ENCODE results near the gene LRGUK. TPM values are rescaled to one million over a fixed set of nuclear protein-coding genes. Genes with fewer than 3 reads are reported as not detected.

The LRGUK gene
- total and polyA plus RNA-seq, 2 experiments from 2014 or later, result 2.4 to 7.1 TPM

GRCh38 chr7:134180376-134180775 lies 53.2 kb downstream of the LRGUK start:
- H3K4me3 Mint-ChIP-seq, result no peak overlapping the region
- no peaks in the 10 kb centered on the region for H3K27me3 Mint-ChIP-seq (ENCODE audit: insufficient read depth, low read depth, poor library complexity)
- Histone ChIP-seq H3K27ac (ENCODE audit: low read depth) (no peak overlapping the region), H3K79me2 (replicated peaks; ENCODE audit: insufficient read depth) (no peaks in the 10 kb centered on the region), H3K36me3 (ENCODE audit: insufficient read depth) (no peaks in the 10 kb centered on the region), H3K4me3 (no peak overlapping the region), H3K27me3 (ENCODE audit: insufficient read depth) (no peaks in the 10 kb centered on the region), H3K9me2 (ENCODE audit: insufficient read depth) (no peaks in the 10 kb centered on the region), H3K4me1 (ENCODE audit: insufficient read depth) (no peaks in the 10 kb centered on the region), H3F3A (replicated peaks; ENCODE audit: low read depth) (no peaks in the 10 kb centered on the region), H3K4me2 (no peak overlapping the region), H2AFZ (no peak overlapping the region), H4K20me1 (replicated peaks; ENCODE audit: insufficient read depth) (no peaks in the 10 kb centered on the region)
- H3K4me1 Mint-ChIP-seq, result peaks cover 5% of the 10 kb centered on the region
- no peaks in the 10 kb centered on the region for H3K9me3 Mint-ChIP-seq
- ATAC-seq (no peak), DNase-seq (ENCODE audit: low spot score) (no peak)
- H3K36me3 Mint-ChIP-seq (ENCODE audit: low read depth), result no peaks in the 10 kb centered on the region
- TF ChIP-seq POLR2AphosphoS5 (IDR thresholded peaks at IDR 0.05; ENCODE audit: low read depth), result no peak
- TF ChIP-seq ZNF331 (CRISPR knock-in tag; IDR thresholded peaks at IDR 0.05; ENCODE audit: low read depth), result no peak
- TF ChIP-seq ZNF114 (CRISPR knock-in tag; IDR thresholded peaks at IDR 0.05), result no peak
- no peak for TF ChIP-seq JUNB (IDR thresholded peaks at IDR 0.05; ENCODE audit: unreplicated experiment)
- TF ChIP-seq CREB1 (CRISPR knock-in tag; IDR thresholded peaks at IDR 0.05; ENCODE audit: low read depth), result no peak
- no peak for TF ChIP-seq EZH2 (IDR thresholded peaks at IDR 0.05; ENCODE audit: low read depth, unreplicated experiment)
- no peak for TF ChIP-seq STAT1 (IDR thresholded peaks at IDR 0.05; ENCODE audit: unreplicated experiment)
- TF ChIP-seq ETS1 (IDR thresholded peaks at IDR 0.05), result no peak
- TF ChIP-seq, protein P1, sequence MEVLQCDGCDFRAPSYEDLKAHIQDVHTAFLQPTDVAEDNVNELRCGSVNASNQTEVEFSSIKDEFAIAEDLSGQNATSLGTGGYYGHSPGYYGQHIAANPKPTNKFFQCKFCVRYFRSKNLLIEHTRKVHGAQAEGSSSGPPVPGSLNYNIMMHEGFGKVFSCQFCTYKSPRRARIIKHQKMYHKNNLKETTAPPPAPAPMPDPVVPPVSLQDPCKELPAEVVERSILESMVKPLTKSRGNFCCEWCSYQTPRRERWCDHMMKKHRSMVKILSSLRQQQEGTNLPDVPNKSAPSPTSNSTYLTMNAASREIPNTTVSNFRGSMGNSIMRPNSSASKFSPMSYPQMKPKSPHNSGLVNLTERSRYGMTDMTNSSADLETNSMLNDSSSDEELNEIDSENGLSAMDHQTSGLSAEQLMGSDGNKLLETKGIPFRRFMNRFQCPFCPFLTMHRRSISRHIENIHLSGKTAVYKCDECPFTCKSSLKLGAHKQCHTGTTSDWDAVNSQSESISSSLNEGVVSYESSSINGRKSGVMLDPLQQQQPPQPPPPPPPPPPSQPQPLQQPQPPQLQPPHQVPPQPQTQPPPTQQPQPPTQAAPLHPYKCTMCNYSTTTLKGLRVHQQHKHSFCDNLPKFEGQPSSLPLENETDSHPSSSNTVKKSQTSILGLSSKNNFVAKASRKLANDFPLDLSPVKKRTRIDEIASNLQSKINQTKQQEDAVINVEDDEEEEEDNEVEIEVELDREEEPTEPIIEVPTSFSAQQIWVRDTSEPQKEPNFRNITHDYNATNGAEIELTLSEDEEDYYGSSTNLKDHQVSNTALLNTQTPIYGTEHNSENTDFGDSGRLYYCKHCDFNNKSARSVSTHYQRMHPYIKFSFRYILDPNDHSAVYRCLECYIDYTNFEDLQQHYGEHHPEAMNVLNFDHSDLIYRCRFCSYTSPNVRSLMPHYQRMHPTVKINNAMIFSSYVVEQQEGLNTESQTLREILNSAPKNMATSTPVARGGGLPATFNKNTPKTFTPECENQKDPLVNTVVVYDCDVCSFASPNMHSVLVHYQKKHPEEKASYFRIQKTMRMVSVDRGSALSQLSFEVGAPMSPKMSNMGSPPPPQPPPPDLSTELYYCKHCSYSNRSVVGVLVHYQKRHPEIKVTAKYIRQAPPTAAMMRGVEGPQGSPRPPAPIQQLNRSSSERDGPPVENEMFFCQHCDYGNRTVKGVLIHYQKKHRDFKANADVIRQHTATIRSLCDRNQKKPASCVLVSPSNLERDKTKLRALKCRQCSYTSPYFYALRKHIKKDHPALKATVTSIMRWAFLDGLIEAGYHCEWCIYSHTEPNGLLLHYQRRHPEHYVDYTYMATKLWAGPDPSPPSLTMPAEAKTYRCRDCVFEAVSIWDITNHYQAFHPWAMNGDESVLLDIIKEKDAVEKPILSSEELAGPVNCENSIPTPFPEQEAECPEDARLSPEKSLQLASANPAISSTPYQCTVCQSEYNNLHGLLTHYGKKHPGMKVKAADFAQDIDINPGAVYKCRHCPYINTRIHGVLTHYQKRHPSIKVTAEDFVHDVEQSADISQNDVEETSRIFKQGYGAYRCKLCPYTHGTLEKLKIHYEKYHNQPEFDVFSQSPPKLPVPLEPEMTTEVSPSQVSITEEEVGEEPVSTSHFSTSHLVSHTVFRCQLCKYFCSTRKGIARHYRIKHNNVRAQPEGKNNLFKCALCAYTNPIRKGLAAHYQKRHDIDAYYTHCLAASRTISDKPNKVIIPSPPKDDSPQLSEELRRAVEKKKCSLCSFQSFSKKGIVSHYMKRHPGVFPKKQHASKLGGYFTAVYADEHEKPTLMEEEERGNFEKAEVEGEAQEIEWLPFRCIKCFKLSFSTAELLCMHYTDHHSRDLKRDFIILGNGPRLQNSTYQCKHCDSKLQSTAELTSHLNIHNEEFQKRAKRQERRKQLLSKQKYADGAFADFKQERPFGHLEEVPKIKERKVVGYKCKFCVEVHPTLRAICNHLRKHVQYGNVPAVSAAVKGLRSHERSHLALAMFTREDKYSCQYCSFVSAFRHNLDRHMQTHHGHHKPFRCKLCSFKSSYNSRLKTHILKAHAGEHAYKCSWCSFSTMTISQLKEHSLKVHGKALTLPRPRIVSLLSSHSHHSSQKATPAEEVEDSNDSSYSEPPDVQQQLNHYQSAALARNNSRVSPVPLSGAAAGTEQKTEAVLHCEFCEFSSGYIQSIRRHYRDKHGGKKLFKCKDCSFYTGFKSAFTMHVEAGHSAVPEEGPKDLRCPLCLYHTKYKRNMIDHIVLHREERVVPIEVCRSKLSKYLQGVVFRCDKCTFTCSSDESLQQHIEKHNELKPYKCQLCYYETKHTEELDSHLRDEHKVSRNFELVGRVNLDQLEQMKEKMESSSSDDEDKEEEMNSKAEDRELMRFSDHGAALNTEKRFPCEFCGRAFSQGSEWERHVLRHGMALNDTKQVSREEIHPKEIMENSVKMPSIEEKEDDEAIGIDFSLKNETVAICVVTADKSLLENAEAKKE (CRISPR knock-in tag; IDR thresholded peaks at IDR 0.05), result no peak
- TF ChIP-seq, protein P2, sequence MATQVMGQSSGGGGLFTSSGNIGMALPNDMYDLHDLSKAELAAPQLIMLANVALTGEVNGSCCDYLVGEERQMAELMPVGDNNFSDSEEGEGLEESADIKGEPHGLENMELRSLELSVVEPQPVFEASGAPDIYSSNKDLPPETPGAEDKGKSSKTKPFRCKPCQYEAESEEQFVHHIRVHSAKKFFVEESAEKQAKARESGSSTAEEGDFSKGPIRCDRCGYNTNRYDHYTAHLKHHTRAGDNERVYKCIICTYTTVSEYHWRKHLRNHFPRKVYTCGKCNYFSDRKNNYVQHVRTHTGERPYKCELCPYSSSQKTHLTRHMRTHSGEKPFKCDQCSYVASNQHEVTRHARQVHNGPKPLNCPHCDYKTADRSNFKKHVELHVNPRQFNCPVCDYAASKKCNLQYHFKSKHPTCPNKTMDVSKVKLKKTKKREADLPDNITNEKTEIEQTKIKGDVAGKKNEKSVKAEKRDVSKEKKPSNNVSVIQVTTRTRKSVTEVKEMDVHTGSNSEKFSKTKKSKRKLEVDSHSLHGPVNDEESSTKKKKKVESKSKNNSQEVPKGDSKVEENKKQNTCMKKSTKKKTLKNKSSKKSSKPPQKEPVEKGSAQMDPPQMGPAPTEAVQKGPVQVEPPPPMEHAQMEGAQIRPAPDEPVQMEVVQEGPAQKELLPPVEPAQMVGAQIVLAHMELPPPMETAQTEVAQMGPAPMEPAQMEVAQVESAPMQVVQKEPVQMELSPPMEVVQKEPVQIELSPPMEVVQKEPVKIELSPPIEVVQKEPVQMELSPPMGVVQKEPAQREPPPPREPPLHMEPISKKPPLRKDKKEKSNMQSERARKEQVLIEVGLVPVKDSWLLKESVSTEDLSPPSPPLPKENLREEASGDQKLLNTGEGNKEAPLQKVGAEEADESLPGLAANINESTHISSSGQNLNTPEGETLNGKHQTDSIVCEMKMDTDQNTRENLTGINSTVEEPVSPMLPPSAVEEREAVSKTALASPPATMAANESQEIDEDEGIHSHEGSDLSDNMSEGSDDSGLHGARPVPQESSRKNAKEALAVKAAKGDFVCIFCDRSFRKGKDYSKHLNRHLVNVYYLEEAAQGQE (IDR thresholded peaks at IDR 0.05; ENCODE audit: unreplicated experiment), result no peak
- no peak for TF ChIP-seq NANOG (IDR thresholded peaks at IDR 0.05; ENCODE audit: borderline replicate concordance)
- TF ChIP-seq, protein P3, sequence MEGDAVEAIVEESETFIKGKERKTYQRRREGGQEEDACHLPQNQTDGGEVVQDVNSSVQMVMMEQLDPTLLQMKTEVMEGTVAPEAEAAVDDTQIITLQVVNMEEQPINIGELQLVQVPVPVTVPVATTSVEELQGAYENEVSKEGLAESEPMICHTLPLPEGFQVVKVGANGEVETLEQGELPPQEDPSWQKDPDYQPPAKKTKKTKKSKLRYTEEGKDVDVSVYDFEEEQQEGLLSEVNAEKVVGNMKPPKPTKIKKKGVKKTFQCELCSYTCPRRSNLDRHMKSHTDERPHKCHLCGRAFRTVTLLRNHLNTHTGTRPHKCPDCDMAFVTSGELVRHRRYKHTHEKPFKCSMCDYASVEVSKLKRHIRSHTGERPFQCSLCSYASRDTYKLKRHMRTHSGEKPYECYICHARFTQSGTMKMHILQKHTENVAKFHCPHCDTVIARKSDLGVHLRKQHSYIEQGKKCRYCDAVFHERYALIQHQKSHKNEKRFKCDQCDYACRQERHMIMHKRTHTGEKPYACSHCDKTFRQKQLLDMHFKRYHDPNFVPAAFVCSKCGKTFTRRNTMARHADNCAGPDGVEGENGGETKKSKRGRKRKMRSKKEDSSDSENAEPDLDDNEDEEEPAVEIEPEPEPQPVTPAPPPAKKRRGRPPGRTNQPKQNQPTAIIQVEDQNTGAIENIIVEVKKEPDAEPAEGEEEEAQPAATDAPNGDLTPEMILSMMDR (conservative IDR thresholded peaks at IDR 0.05; ENCODE audit: low read depth in 2 of 2), result no peak
- TF ChIP-seq EZH2phosphoT487 (IDR thresholded peaks at IDR 0.05; ENCODE audit: unreplicated experiment), result no peak
- H3K27ac Mint-ChIP-seq, result no peak overlapping the region
